Activated CD4-positive, alpha-beta T cell treated with anti-CD3 and anti-CD28 coated beads, Interleukin-2, amount 50 U/mL, for 1 hour (primary cell): Measurements from ENCODE around the gene RASAL3.
"Not testable (repeated sequence)": the region's sequence is repeated elsewhere in the genome, so short reads cannot be mapped to it uniquely, and the experiment has no call there.

Experiments
- DNase-seq: peaks from one replicate; pipeline ENCODE4 v3.0.0-alpha.2; 2020

RASAL3 gene

DNA sequence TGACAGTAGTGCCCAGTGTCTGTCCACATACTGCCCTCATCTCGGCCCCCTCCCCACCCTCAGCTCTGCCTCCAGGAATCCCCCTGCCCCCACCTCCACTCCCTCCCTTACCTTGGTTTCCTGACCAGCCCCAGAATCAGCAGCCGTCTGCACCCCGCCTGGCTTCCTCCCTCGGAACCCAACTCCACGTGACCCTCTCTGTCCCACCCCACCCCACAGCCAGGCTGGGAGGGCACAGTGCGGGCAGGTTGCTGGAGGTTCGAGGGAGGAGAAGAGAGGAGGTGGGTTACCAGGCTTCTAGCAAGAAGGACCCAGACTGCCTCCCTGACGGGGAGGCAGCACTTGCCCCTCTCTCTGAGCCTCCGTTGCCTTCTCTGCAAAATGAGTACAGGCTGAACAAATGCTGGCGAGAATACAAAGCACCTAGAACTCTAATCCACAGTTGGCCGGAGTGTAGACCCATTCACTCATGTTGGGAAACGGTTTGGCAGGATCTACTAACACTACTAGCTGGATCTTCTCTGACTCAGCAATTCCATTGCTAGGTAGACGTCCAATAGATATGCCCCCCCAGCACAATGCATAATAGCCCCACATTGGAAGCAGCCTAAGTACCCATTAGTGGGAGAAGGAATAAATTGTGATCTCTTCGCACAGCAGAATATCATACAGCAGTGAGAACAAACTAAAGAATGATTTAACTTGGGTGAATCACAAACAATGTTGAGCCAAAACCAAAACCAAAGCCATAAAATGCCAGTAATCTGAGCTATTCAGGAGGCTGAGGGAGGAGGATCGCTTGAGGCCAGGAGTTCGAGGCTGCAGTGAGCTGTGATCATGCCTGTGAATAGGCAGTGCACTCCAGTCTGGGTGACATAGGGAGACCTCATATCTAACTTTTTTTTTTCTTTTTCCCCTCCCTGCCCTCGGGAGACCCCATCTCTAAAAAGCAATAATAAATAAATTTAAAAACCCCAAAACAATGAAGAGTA is at the start of gene RASAL3:
Gene RASAL3, minus strand, starts transcription at position 151 of the 992 bp plus-strand sequence. CDS start 186 bp downstream, outside the sequence.
- peak; percentile 70 for DNase-seq

DNA sequence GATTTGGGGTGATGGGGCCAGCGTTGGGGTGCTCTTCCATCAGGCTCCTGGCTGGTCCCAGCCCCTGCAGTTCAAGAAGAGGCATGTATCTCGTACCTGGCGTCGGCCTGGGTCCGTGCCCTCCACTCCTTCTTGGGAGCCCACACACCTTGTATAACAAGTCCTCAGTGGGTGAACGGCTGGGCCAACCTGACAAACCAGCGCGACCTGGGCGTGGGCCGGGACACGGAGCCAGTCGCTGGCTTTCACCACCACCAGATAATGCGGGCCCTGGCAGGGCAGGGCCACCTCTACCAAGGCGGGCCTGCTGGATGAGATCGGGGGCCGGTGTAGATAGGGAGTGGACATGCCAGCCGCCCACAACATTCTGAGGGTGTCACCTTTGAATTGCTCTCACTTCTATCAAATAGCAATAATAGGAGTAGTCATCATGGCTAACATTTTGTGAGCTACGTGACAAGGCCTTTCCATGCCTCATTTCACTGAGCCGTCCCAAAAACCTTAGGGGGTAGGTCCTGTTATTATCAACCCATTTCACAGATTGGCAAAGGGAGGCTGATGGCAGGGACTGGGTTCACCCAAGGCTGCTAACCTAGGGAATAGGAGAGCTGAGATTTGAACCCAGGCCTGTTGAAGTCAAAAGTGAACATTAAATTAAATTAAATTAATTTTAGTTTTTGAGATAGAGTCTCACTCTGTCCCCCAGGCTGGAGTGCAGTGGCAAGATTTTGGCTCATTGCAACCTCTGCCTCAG is 47.5 kb upstream of the RASAL3 start:
- DNase-seq, result no peak

DNA sequence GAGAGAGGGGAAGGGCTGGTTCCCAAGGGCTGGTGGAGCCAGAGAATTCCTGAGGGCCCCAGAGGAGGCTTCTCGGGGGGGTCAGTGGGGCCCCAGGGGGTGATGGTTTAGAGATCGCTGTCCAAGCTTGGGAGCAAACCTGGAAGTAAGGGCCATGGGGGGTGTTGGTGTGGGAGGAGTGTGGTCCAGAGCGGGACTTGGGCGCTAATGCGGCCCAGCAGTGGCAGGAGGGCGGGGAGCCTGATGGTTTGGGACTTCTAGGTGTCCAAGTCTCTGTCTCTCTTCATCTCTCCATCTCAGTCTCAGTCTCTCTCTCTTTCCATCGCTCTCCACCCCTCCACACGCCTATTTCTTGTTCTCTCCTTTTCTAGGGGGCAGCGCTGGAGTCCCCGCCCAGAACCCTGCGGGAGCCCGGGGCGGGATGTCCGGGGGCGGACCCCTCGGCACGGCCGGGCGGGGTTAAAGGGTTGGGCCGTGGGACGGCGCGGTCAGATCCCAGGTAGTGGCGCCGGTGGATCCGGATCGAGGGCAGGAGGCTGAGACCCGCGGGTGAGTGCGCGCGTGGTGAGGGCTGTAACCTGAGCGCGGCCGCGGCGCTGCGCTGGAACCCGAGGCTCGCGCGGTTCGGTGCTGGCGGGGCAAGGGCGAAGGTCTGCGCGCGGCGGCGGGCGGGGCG is 43.8 kb upstream of the RASAL3 start, which contains the start of gene CYP4F22:
Gene CYP4F22, plus strand, starts transcription at position 491 of the 676 bp plus-strand sequence. CDS start 16,812 bp downstream, outside the sequence.
- peak; percentile 3 for DNase-seq

DNA sequence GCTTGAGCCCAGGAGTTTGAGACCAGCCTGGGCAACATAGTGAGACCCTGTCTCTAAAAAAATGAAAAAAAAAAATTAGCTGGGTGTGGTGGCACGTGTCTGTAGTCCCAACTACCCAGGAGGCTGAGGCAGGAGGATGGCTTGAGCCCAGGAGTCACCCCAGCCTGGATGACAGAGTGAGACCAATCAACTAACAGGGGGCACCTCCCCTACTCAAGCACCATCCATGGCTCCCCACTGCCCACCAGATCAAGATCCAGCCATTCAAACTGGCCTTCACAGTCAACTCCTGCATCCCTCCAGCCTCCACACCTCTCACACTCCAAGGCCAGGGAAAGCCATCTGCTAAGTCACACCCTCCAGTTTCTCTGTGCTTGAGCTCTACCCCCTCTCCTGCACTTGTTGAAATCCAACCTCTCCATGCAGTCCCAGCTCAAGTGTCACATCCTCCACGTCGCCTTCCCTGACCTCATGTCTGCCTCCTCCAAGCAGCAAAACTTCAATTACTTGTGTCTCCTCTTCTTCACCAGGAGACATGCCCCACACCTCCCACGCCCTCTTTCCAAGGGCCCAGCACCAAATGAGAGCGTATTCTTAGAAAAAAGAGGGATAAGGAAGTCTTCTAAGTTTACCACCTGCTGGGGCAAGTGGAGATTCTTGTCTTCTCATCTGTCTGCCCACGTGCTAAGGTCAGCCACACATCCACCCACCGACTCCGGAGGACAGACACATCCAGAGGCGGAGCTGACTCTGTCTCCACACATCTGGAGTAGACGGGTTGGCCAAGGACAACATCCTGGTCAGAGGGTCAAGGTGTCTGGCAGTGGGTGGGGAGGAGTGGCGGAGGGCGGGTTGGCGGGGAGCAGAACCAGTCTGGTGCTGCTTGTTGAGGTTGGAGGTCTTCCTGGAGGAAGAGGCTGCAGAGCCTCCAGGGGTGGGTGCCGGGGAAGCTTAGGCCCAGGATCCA is 43.0 kb upstream of the RASAL3 start:
- no peak for DNase-seq

DNA sequence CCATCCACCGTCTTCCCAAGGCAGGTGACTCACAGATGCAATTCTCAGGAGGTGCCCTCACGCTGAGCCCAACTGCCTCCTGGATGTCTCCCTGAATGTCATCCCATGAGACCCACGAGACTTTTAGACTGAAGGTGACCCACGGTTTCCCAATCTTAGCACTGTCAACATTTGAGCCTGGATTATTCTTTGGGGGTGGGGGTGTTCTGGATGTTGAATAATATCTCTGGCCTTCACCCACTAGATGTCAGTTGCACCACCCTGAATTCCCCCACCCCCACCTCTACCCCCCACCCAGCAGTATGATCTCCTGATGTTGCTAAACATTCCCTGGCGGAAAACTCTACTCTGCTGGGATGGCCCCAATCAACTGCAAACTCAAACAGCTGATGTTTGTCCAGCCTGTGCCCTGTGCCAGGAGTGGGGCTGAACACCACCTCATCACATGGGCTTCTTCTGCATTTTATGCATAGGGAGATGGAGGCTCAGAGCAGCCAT is 41.8 kb upstream of the RASAL3 start:
- no peak for DNase-seq

DNA sequence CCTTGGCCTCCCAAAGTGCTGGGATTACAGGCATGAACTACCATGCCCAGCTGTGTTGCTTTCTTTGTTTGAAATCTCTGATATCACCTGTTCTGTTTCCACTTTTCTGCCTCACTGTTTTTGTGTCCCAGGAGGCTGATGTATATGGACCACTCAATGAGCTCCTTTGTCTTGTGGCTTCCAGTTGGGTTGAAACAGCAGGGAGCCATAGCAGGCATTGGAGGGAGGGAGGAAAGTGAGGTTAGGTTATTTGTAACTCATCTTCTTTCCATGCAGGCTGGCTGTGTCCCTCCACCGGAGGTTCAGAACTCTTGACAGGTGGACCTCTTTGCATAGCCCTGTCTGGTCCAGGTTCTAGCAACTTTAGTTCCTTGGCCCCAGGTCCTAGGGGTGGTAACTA is 37.9 kb upstream of the RASAL3 start:
- no peak for DNase-seq

DNA sequence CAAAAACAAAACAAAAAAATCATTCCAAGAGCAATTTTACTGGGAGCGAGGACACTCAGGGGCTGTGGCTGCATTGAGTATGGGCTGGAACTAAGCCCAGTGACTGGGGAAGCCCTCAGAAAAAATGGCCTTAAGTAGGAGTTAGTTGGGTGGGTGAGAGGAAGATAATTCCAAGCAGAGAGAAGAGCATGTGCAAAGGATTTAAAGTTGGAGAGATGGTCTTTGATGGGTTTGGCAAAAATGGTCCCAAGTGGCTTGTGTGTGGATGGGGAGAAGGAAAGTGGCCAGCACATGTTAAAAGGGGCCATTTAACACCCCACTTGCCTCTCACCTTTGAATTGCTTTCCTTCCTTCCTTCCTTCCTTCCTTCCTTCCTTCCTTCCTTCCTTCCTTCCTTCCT is 37.3 kb upstream of the RASAL3 start:
- DNase-seq, result no peak

DNA sequence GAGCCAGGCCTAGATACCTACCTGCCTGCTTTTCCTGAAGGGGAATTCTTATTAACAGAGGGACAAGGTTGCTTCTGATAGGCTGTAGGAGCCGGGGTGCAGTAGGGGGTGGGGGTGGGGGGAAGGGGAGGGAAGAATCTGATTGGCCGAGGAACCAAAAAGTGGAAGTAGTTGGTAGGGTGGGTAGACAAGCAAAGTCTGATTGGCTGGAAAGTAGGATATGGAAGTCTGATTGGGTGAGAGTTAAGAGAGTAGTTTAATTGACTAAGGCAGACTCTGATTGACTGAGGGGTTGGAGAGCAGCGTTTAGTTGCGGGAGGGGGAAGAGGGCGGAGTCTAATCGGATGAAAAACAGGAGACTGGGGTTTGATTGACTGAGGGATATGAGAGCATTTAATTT is 34.6 kb upstream of the RASAL3 start:
- no peak for DNase-seq

DNA sequence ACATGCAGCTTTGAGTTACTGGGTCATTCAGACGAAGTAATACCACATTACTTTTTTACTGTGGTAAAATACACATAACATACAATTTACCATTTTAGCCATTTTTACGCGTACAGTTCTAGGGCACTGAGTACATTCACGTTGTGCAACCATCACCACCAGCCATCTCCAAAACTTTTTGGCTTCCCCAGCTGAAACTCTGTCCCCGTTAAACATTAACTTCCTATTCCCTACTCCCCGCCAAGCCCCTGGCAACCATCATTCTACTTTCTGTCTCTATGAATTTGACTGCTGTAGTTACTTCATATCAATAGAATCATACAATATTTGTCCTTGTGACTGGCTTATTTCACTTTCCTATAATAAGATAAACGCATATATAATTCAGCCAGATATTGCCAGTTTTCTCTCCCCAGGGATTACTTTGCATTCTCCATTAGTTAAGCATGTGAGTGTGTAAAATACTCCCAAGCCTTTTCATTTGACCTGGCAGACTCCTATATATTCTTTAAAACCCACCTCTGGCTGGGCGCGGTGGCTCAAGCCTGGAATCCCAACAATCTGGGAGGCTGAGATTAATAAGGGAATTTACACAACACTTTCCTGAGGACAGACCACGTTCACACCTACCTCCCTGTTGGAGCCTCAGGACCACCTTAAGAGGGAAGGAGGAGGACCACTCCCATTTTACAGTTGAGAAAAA is 34.0 kb upstream of the RASAL3 start:
- no peak for DNase-seq

DNA sequence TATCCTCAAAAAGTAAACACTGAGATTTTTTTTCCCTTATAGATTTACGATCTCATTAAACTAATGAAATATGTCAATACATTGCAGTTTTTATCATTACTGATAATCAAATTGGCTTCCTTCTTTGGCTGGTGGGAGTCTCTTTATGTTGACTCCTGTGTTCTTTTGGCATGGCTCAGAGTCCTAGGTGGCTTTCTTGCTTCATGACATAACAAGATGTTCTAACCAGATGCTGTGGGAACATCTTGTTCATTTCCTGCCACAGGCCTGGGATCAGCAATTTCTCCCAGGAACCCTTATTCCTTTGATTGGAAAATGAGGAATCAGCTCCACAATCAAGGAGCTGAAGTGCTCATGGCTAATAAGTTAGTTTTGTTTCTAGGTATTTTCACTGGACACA is 30.8 kb upstream of the RASAL3 start:
- no peak for DNase-seq

DNA sequence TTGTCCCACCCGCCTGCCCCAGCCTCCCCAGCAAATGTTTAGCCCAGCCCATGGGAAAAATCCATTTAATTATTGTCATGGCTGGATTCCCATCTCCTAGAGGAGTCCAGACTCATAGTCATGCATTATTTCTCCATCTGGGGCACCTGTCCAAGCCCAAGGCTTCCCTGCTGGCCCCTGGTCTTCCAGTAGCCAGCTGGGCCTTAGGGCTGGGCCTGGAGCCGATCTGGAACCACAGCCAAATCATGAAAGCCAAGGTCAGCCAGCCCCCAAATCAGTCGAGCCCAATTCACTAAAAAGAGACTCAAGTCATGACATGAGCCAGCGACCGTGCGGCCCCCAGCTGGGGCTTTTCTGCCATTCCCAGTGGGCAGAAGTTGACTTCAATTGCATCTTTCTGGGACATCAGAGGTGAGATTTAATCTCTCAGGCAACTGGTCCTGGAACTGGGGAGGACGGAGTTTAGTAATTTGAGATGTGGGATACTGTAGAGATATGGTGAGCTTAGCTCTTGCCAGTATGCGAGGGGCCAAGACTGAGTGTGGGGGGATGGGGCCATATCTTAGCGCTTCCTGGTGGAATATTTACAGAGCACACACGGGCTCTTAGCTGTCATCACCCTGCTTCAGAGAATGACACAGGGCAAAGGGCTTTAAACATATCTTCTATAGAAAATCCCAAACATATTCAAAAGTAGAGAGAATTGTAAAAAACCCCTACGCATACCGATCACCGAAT is 24.3 kb upstream of the RASAL3 start:
- no peak for DNase-seq

DNA sequence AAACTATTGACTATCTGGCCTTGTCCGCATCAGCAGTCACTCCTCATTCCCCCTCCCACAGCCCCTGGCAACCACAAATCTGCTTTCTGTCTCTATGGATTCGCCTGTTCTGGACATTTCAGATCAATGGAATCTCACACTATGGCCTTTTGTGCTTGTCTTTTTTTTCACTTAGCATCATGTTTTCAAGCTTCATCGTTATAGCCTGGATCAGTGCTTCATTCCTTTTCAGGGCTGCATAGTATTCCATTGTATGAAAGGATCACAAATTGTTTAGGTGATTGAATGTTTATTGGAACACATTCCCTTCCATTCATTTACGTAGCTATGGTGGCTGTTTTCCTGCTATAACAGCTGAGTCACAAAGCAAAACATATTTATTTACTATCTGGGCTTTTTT is 22.7 kb upstream of the RASAL3 start:
- DNase-seq, result no peak

DNA sequence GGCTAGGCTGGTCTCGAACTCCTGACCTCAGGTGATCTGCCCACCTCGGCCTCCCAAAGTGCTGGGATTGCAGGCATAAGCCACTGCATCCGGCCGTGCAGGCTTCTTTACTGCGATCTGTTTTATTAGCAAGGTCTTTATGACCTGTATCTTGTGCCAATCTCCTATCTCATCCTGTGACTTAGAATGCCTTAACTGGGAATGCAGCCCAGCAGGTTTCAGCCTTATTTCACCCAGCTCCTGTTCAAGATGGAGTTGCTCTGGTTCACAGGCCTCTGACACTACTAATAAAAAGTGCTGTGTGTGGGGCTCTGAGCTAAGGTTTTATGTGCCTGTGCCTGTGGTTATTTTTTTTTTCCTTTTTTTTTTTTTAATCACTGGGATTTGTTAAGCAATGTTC is 21.4 kb upstream of the RASAL3 start:
- not testable (repeated sequence) for DNase-seq

DNA sequence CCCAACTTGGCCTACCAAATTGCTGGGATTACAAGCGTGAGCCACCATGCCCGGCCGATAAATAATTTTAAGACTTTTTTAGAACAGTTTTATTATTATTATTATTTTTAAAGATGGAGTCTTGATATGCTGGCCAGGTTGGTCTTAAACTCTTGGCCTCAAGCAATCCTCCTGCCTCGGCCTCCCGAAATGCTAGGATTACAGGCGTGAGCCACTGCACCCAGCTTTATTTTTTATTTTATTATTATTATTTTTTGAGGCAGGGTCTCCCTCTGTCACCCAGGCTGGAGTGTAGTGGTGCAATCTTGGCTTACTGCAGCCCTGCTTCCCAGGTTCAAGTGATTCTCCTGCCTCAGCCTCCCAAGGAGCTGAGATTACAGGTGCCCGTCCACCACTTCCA is 16.7 kb upstream of the RASAL3 start:
- DNase-seq, result not testable (repeated sequence)

DNA sequence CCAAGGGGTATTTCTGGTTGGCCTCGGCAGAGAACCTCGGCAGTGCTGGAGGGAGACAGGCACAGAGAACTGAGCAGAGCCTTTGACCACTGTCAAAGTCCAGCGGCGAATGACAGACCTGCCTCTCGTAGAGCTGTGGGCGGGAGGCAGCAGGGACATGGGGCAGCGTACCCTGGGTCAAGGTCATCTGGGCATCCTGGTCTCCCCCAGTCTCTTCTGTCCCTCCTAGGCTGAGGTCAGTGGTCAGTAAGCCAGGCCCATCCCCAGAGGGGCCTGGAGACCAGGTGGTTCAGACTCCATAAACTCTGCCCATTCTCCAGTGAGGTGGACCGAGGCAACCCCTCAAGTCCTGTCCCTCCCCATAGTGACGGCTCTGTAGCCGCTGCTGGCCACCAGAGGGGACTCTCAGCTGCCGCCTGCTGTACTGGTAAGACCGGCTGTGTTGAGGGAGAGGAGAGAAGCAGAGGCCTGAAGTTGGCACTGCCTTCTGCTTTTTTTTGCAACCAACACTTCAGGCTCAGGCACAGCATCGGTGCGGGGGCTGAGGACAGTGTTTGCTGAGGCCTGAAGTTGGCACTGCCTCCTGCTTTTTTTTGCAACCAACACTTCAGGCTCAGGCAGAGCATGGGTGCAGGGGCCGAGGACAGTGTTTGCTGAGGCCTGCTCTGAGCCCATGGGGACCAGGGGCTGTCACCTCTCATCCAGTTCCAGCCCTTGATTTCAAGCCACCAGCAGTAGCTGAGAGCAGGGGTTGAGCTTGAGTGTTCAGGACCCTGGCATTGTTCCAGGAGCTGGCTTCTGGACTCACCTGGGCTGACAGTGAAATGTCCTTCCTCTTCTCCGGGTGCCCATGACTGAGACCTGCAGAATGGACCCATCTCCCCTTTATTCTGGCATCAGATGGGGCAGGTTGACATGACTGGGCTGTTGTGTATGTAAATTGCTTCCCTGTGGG is 15.3 kb upstream of the RASAL3 start, which contains the start of gene PGLYRP2:
Gene PGLYRP2, minus strand, starts transcription at position 111 of the 955 bp plus-strand sequence. CDS start 130 bp downstream, outside the sequence.
- DNase-seq, result no peak

DNA sequence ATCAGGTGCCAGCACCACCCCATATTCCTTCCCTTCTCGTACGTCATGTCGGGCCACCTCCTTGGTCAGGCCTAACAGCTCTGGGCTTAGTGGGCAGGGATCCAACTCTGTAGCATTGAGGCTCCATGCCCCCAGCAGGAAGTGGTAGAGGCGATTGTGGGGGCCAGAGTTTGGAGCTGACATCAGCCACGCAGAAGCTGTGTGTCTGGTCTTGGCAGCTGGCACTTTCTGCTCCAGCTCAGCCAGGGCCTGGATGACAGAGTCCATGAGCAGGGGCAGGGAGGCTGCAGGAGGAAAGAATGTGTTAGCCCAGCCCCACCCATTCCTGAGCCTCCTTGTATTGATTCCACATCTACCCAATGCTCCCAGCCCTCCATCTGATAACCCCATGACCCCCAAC is 12.0 kb upstream of the RASAL3 start:
- no peak for DNase-seq

DNA sequence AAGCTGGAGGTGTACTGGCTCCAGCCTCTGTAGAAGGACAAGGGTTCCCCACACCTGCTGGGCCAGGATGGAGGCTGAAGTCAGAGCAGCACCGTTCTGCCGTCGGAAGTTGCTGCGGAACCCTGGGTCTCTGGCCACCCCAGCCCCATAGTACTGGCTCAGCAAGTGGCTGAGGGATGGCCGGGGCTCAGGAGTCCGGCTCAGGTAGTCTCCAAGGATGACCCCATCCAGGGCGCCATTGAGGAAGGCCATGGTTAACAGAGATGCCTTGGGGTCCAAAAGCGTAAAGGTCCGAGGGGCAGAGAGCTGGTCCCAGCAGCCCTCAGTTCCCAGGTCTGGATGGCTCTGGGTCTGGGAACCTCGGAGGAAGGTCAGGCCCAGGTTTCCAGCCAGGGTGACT is 11.3 kb upstream of the RASAL3 start:
- DNase-seq, result no peak

DNA sequence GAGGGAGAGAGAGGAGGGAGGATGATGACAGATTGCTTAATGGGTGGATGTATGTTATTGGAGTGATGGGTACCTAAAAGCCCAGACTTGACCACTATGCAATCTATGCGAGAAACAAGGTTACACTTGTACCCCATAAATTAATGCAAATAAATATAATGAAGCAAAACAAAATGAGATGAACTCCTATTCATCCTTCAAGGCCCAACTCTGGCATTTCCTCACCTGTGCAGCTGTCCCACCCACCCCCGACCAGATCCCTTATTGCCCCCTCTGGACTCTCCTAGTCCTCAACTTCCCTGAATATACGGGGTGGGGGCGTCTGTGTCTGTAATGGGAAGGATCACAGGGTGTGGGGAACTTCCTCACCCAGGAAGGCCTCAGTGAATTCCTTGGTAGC is 10.8 kb upstream of the RASAL3 start:
- DNase-seq, result no peak

DNA sequence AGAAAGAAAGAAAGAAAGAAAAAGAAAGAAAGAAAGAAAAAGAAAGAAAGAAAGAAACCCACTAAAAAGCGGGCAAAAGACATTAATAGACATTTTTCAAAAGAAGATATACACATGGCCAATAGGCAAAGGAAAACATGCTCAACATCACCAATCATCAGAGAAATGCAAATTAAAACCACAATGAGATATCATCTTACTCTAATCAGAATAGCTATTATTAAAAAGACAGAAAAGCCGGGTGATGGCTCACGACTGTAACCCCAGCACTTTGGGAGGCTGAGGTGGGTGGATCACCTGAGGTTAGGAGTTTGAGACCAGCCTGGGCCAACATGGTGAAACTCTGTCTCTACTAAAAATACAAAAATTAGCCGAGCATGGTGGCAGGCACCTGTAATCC is 9.5 kb upstream of the RASAL3 start:
- not testable (repeated sequence) for DNase-seq
